NT2/D1 (cell line): Measurements from ENCODE around the gene DDX47.
"Not testable (repeated sequence)": the region's sequence is repeated elsewhere in the genome, so short reads cannot be mapped to it uniquely, and the experiment has no call there.

Source experiments
- DNase-seq: peaks from one replicate; pipeline ENCODE4 v3.0.0-alpha.2; 2011; ENCODE audit warnings: low read depth, low spot score
- H3K27me3 ChIP-seq: 2 replicates; pipeline ENCODE4 v1.6.0; 2011; ENCODE audit warnings: mild to moderate bottlenecking; ENCODE audit not compliant: insufficient read length, insufficient read depth
- H3K36me3 ChIP-seq: 2 replicates; pipeline ENCODE4 v1.6.1; 2011; ENCODE audit warnings: mild to moderate bottlenecking, low read length, mixed read lengths; ENCODE audit not compliant: insufficient read depth, insufficient read length
- H3K4me1 ChIP-seq: 2 replicates; pipeline ENCODE4 v1.5.1; 2011; ENCODE audit not compliant: insufficient read depth, insufficient read length
- H3K4me3 ChIP-seq: 2 replicates; pipeline ENCODE4 v1.5.1; 2011; ENCODE audit warnings: low read depth; ENCODE audit not compliant: insufficient read length
- H3K9ac ChIP-seq: 2 replicates; pipeline ENCODE4 v1.6.0; 2011; ENCODE audit warnings: low read depth; ENCODE audit not compliant: insufficient read length
- H3K9me3 ChIP-seq: 2 replicates; pipeline ENCODE4 v1.5.1; 2011; ENCODE audit warnings: mild to moderate bottlenecking, low read length; ENCODE audit not compliant: insufficient read depth
- SUZ12 ChIP-seq: IDR thresholded peaks from 2 replicates; pipeline ENCODE4 v1.6.1; 2011; ENCODE audit not compliant: insufficient read length, insufficient read depth; ENCODE audit errors: extremely low read depth
- YY1 ChIP-seq: IDR thresholded peaks from 2 replicates; pipeline ENCODE4 v1.6.1; 2011; ENCODE audit not compliant: insufficient read length, insufficient read depth
- ZNF274 ChIP-seq: IDR thresholded peaks from 2 replicates; pipeline ENCODE4 v1.6.1; 2011; ENCODE audit warnings: mild to moderate bottlenecking, low read depth, low read length

Gene DDX47

GRCh38 chr12:12823811-12824210 is 10.7 kb downstream of the DDX47 start:
- Histone ChIP-seq H3K4me3 (no peak overlapping the region), H3K36me3 (peaks cover 90% of the 10 kb centered on the region), H3K4me1 (no peaks in the 10 kb centered on the region), H3K9ac (no peak overlapping the region), H3K27me3 (no peaks in the 10 kb centered on the region), H3K9me3 (no peaks in the 10 kb centered on the region)
- no peak for DNase-seq
- TF ChIP-seq YY1 (no peak), SUZ12 (no peak)

- H3K4me3 ChIP-seq = no peak overlapping the region
- no peaks in the 10 kb centered on the region for H3K9me3 ChIP-seq
- no peak overlapping the region for H3K9ac ChIP-seq
- DNase-seq = no peak
- no peak for TF ChIP-seq YY1
- no peak for TF ChIP-seq ZNF274
- TF ChIP-seq SUZ12 = no peak
- H3K36me3 ChIP-seq = peaks cover 83% of the 10 kb centered on the region
- no peaks in the 10 kb centered on the region for H3K27me3 ChIP-seq
- peaks cover 7% of the 10 kb centered on the region for H3K4me1 ChIP-seq
Measured at GRCh38 chr12:12835378-12836146, 22.4 kb downstream of the DDX47 start.

GRCh38 chr12:12836571-12836970 is 23.4 kb downstream of the DDX47 start:
- DNase-seq = no peak
- Histone ChIP-seq H3K4me1 (peaks cover 7% of the 10 kb centered on the region), H3K36me3 (peaks cover 79% of the 10 kb centered on the region), H3K4me3 (no peak overlapping the region), H3K9me3 (no peaks in the 10 kb centered on the region), H3K27me3 (no peaks in the 10 kb centered on the region), H3K9ac (no peak overlapping the region)
- TF ChIP-seq SUZ12 (no peak), ZNF274 (no peak)

- peak; percentile 68 for DNase-seq
Measured at GRCh38 chr12:12837025-12837812, 24.1 kb downstream of the DDX47 start.

GRCh38 chr12:12837813-12838153 is 24.6 kb downstream of the DDX47 start:
- TF ChIP-seq SUZ12 (no peak), YY1 (no peak), ZNF274 (no peak)
- Histone ChIP-seq H3K9ac (no peak overlapping the region), H3K36me3 (peaks cover 75% of the 10 kb centered on the region), H3K4me1 (peaks cover 7% of the 10 kb centered on the region), H3K9me3 (no peaks in the 10 kb centered on the region), H3K27me3 (no peaks in the 10 kb centered on the region), H3K4me3 (no peak overlapping the region)
- DNase-seq = no peak

More at GRCh38 chr12:12837025-12837812, 24.1 kb downstream of the DDX47 start:
- TF ChIP-seq ZNF274 (no peak), YY1 (no peak), SUZ12 (no peak)
- Histone ChIP-seq H3K4me1 (peaks cover 7% of the 10 kb centered on the region), H3K9ac (peak overlapping the region; percentile 13), H3K27me3 (no peaks in the 10 kb centered on the region), H3K4me3 (no peak overlapping the region), H3K36me3 (peaks cover 76% of the 10 kb centered on the region), H3K9me3 (no peaks in the 10 kb centered on the region)

GRCh38 chr12:12839003-12839395 is 25.9 kb downstream of the DDX47 start:
- Histone ChIP-seq H3K9me3 (no peaks in the 10 kb centered on the region), H3K4me1 (peaks cover 7% of the 10 kb centered on the region), H3K27me3 (no peaks in the 10 kb centered on the region), H3K9ac (no peak overlapping the region), H3K36me3 (peaks cover 69% of the 10 kb centered on the region), H3K4me3 (no peak overlapping the region)
- DNase-seq = no peak
- no peak for TF ChIP-seq YY1
- no peak for TF ChIP-seq ZNF274
- no peak for TF ChIP-seq SUZ12

GRCh38 chr12:12839439-12839838 is 26.3 kb downstream of the DDX47 start:
- H3K9me3 ChIP-seq, H3K9ac ChIP-seq, H3K4me3 ChIP-seq, DNase-seq, H3K27me3 ChIP-seq, H3K4me1 ChIP-seq: not testable (repeated sequence)
- H3K36me3 ChIP-seq = peaks cover 66% of the 10 kb centered on the region
